Retinal pigment epithelial cell (primary cell): ENCODE data around the gene PPP1R13L.

Source experiments
- DNase-seq: peaks from one replicate; pipeline ENCODE4 v3.0.0-alpha.2; 2010; ENCODE audit warnings: low read depth
- H3K4me3 ChIP-seq: 2 replicates; pipeline ENCODE4 v1.5.1; 2011; ENCODE audit warnings: mild to moderate bottlenecking, low read length, control low read depth, moderate library complexity
- TF ChIP-seq, protein P1 (sequence below): conservative IDR thresholded peaks from 2 replicates; pipeline ENCODE4 v1.5.1; 2011; ENCODE audit warnings: low read depth, low read length, control low read depth, inconsistent platforms

PPP1R13L gene

GRCh38 chr19:45391871-45392665 lies 12.8 kb downstream of the PPP1R13L start:
- TF ChIP-seq, protein P1, sequence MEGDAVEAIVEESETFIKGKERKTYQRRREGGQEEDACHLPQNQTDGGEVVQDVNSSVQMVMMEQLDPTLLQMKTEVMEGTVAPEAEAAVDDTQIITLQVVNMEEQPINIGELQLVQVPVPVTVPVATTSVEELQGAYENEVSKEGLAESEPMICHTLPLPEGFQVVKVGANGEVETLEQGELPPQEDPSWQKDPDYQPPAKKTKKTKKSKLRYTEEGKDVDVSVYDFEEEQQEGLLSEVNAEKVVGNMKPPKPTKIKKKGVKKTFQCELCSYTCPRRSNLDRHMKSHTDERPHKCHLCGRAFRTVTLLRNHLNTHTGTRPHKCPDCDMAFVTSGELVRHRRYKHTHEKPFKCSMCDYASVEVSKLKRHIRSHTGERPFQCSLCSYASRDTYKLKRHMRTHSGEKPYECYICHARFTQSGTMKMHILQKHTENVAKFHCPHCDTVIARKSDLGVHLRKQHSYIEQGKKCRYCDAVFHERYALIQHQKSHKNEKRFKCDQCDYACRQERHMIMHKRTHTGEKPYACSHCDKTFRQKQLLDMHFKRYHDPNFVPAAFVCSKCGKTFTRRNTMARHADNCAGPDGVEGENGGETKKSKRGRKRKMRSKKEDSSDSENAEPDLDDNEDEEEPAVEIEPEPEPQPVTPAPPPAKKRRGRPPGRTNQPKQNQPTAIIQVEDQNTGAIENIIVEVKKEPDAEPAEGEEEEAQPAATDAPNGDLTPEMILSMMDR: no peak
- H3K4me3 ChIP-seq: no peak overlapping the region
- no peak for DNase-seq

DNA sequence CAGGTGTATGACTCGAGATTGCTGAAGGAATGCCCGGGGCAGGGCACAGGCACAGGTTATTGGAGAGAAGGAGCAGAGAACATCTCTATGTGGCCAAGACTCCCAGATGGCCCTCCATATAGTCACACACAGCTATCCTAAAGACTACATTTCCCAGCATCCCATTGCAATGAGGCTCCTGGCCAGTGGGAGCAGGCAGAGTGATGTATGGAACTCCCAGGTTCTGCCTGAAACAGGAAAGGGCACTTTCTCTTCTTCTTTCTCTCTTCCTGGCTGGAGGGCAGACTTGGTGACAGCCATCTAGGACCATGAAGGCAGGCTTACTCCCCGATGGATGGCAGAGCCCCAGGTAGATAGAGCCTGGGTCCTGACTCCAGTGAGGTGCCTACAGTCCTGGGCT lies 13.5 kb downstream of the PPP1R13L start:
- TF ChIP-seq, protein P1: no peak
- DNase-seq: no peak
- no peak overlapping the region for H3K4me3 ChIP-seq

DNA sequence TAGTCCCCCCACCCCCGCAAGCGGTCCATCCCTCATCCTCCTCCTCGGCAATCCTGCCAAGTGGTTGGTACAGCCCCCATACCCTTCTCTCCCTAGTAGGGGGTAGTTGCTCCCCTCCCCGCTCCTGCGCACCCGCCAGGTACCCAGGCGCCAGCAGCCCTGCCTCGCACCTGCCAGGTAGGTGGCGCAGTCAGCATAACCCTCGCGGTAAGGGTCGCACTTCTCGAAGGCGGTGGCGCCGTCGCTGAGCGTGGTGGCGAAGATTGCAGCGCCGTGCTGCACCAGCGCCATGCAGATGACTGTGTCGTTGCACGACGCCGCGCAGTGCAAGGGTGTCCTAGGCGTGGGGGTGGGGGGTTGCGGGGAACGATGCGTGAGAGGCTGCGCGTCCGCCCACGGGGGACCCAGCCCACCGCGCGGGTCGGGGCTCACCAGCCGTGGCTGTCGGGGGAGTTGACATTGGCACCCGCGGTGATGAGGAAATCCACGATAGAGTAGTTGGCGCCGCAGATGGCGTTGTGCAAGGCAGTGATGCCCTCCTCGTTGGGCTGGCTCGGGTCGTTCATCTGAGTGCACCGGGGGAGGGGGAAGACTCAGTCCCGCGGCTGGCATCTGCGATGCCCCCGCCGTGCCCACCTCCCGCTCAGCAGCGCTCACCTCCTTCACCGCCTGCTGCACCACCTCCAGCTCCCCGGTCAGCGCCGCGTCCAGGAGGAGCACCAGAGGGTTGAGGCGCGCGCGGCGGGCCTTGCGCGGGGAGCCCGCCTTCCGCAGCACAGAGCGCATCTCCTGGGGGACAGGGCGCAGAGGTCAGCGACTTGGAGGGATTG lies 19.3 kb downstream of the PPP1R13L start:
- DNase-seq: no peak
- TF ChIP-seq, protein P1: no peak
- H3K4me3 ChIP-seq: no peak overlapping the region

DNA sequence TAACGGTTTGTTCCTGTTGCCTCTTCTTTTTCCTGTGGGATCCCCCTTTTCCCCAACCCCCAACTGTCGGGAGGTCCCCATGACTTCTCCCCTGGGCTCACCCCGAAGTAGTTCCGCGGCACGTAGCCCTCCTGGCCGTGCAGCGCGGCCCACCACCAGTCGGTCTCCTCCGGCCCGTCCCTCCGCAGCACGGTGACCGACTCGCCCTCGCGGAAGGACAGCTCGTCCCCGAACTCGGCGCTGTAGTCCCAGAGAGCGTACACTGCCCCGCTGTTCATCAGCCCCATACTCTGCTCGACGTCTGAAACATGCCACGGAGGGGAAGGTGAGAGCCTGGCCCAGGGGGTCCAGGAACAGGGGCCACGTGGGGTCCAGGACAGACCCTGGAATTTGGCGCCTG lies 22.4 kb downstream of the PPP1R13L start:
- TF ChIP-seq, protein P1: no peak
- H3K4me3 ChIP-seq: no peak overlapping the region
- DNase-seq: no peak

GRCh38 chr19:45380107-45380506 lies 24.8 kb downstream of the PPP1R13L start:
- no peak for DNase-seq
- TF ChIP-seq, protein P1: no peak
- H3K4me3 ChIP-seq: no peak overlapping the region

- peak; percentile 80 for DNase-seq
- no peak overlapping the region for H3K4me3 ChIP-seq
- TF ChIP-seq, protein P1: no peak
Observed at GRCh38 chr19:45376045-45376724, 28.7 kb downstream of the PPP1R13L start.
